ENCODE data around the gene NOXO1. TPM values are rescaled to one million over a fixed set of nuclear protein-coding genes. Genes with fewer than 3 reads are reported as not detected.
A peak's percentile ranks its signal among the peaks of the same experiment; 100 is the strongest.

NOXO1 gene
- total RNA-seq, 1 donor from 2014 or later = 0.63 TPM

GRCh38 chr16:1985466-1986150 lies 4.3 kb upstream of the NOXO1 start:
- Mint-ChIP-seq H3K27me3 (ENCODE audit: low read depth) (peaks cover 68% of the 10 kb centered on the region), H3K9me3 (no peaks in the 10 kb centered on the region), H3K4me3 (peak overlapping the region; percentile 92), H3K27ac (ENCODE audit: unreplicated experiment) (no peak overlapping the region), H3K4me1 (peaks cover 38% of the 10 kb centered on the region), H3K36me3 (ENCODE audit: low read depth) (peaks cover 18% of the 10 kb centered on the region)
- no peak for DNase-seq (ENCODE audit: low read depth, low spot score)
- TF ChIP-seq CTCF (conservative IDR thresholded peaks at IDR 0.05) = no peak

- Mint-ChIP-seq H3K9me3 (no peaks in the 10 kb centered on the region), H3K4me3 (peak overlapping the region; percentile 92), H3K27ac (ENCODE audit: unreplicated experiment) (peak overlapping the region; percentile 97), H3K27me3 (ENCODE audit: low read depth) (peaks cover 74% of the 10 kb centered on the region), H3K36me3 (ENCODE audit: low read depth) (peaks cover 18% of the 10 kb centered on the region), H3K4me1 (peaks cover 38% of the 10 kb centered on the region)
- TF ChIP-seq CTCF (conservative IDR thresholded peaks at IDR 0.05) = no peak
- no peak for DNase-seq (ENCODE audit: low read depth, low spot score)
These were observed 3.3 kb upstream of the NOXO1 start for GRCh38 chr16:1984347-1985225.

GRCh38 chr16:1983544-1984346 lies 2.5 kb upstream of the NOXO1 start, which contains the start of gene GFER:
Gene GFER, plus strand, starts transcription at chr16:1984193. Its CDS starts 26 bp downstream, at chr16:1984219.
- Mint-ChIP-seq H3K27ac (ENCODE audit: unreplicated experiment) (peak within 1 kb of the TSS; percentile 97), H3K4me3 (peak within 1 kb of the TSS; percentile 92), H3K9me3 (no peaks in the 10 kb centered on the region), H3K4me1 (peaks cover 34% of the 10 kb centered on the region), H3K27me3 (ENCODE audit: low read depth) (peaks cover 70% of the 10 kb centered on the region), H3K36me3 (ENCODE audit: low read depth) (peaks cover 15% of the 10 kb centered on the region)
- peak; percentile 95 for DNase-seq (ENCODE audit: low read depth, low spot score)
- TF ChIP-seq CTCF (conservative IDR thresholded peaks at IDR 0.05) = peak; percentile 48

GRCh38 chr16:1982991-1983543 lies 1.8 kb upstream of the NOXO1 start:
- TF ChIP-seq CTCF (conservative IDR thresholded peaks at IDR 0.05) = no peak

GRCh38 chr16:1982013-1982433 lies 754 bp upstream of the NOXO1 start:
- no peak for TF ChIP-seq CTCF (conservative IDR thresholded peaks at IDR 0.05)
- peaks cover 6% of the 10 kb centered on the region for H3K36me3 Mint-ChIP-seq (ENCODE audit: low read depth)
- H3K9me3 Mint-ChIP-seq = no peaks in the 10 kb centered on the region
- peak overlapping the region; percentile 85 for H3K4me3 Mint-ChIP-seq
- H3K27me3 Mint-ChIP-seq (ENCODE audit: low read depth) = peaks cover 62% of the 10 kb centered on the region
- no peak overlapping the region for H3K27ac Mint-ChIP-seq (ENCODE audit: unreplicated experiment)
- no peak for DNase-seq (ENCODE audit: low read depth, low spot score)
- peaks cover 30% of the 10 kb centered on the region for H3K4me1 Mint-ChIP-seq

More at GRCh38 chr16:1982991-1983543, 1.8 kb upstream of the NOXO1 start:
- Mint-ChIP-seq H3K9me3 (no peaks in the 10 kb centered on the region), H3K4me3 (peak overlapping the region; percentile 85), H3K27me3 (ENCODE audit: low read depth) (peaks cover 67% of the 10 kb centered on the region), H3K36me3 (ENCODE audit: low read depth) (peaks cover 12% of the 10 kb centered on the region), H3K27ac (ENCODE audit: unreplicated experiment) (no peak overlapping the region), H3K4me1 (peaks cover 30% of the 10 kb centered on the region)
- DNase-seq (ENCODE audit: low read depth, low spot score) = no peak

All from neural crest cell (in vitro differentiated cells).